Fibroblast of mammary gland (primary cell): Measurements from ENCODE around the gene RIMS4.
A peak's percentile ranks its signal among the peaks of the same experiment; 100 is the strongest.
"Not testable (repeated sequence)": the region's sequence is repeated elsewhere in the genome, so short reads cannot be mapped to it uniquely, and the experiment has no call there.

Experiments used
- DNase-seq: peaks from one replicate; pipeline ENCODE4 v3.0.0-alpha.2; 2010; ENCODE audit warnings: low read depth
- H3K4me3 ChIP-seq: 2 replicates; pipeline ENCODE4 v1.5.1; 2011; ENCODE audit warnings: low read depth, mild to moderate bottlenecking, low read length, moderate library complexity; ENCODE audit not compliant: control insufficient read depth
- TF ChIP-seq, protein P1 (sequence below): conservative IDR thresholded peaks from 2 replicates; pipeline ENCODE4 v1.5.1; 2011; ENCODE audit warnings: low read depth, low read length, inconsistent platforms; ENCODE audit not compliant: control insufficient read depth, insufficient read depth

The RIMS4 gene

GRCh38 chr20:44769481-44769863 is 40.9 kb downstream of the RIMS4 start:
- H3K4me3 ChIP-seq = no peak overlapping the region
- DNase-seq = no peak
- TF ChIP-seq, protein P1, sequence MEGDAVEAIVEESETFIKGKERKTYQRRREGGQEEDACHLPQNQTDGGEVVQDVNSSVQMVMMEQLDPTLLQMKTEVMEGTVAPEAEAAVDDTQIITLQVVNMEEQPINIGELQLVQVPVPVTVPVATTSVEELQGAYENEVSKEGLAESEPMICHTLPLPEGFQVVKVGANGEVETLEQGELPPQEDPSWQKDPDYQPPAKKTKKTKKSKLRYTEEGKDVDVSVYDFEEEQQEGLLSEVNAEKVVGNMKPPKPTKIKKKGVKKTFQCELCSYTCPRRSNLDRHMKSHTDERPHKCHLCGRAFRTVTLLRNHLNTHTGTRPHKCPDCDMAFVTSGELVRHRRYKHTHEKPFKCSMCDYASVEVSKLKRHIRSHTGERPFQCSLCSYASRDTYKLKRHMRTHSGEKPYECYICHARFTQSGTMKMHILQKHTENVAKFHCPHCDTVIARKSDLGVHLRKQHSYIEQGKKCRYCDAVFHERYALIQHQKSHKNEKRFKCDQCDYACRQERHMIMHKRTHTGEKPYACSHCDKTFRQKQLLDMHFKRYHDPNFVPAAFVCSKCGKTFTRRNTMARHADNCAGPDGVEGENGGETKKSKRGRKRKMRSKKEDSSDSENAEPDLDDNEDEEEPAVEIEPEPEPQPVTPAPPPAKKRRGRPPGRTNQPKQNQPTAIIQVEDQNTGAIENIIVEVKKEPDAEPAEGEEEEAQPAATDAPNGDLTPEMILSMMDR = no peak

DNA sequence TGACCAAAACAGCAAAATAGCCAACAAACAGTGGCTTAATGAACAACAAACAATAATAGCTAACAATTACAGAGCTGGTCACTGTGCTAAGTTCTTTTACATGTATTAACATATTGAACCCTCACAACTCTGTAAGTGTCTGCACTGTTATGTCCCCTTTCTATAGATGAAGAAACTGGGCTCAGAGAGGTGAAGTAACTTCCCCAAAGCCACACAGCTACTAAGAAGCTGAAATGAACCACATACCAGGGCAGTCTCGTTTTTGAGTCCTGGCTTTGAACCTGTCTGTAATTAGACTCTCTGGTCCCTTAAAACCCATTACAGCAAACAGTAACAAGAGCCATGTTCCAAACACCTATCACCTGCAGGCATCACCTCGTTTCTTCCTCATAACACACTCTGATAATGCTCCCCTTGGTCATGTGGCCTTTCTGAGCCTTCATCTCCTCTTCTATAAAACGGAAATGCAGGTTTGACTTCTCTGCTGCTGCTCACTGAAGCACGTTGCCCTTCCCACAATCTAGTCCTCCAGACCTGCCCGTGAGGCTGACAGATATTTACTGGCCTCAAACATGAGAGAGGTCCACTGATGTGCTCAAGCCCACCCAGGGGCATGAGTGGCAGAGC is 41.4 kb downstream of the RIMS4 start:
- TF ChIP-seq, protein P1 = no peak
- no peak for DNase-seq
- no peak overlapping the region for H3K4me3 ChIP-seq

GRCh38 chr20:44768256-44768655 is 42.1 kb downstream of the RIMS4 start:
- no peak for DNase-seq
- TF ChIP-seq, protein P1 = no peak
- no peak overlapping the region for H3K4me3 ChIP-seq

- no peak overlapping the region for H3K4me3 ChIP-seq
- TF ChIP-seq, protein P1 = no peak
- DNase-seq = peak; percentile 24
Observed at GRCh38 chr20:44765701-44766347, 44.5 kb downstream of the RIMS4 start.

DNA sequence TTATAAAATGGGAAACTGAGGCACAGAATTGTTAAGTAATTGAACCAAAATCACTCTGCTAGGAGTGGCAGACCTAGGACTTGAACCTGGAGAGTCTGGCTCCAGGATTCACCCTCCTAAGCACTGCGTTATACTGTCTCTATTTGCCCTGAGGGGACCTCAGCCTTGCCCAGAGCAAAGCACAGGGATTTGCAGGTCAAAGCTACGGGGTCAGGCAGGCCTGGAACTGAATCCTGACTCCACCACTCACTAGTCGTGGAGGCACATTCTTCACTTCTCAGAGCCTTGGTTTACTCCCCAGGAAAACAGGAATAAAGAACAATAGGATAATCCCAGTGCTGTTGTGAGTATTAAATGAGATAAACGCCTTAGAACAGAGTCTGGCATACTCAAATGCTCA is 45.3 kb downstream of the RIMS4 start:
- DNase-seq = no peak
- H3K4me3 ChIP-seq = no peak overlapping the region
- TF ChIP-seq, protein P1 = no peak

- not testable (repeated sequence) for DNase-seq, H3K4me3 ChIP-seq
Observed at GRCh38 chr20:44763798-44764197, 46.5 kb downstream of the RIMS4 start.

DNA sequence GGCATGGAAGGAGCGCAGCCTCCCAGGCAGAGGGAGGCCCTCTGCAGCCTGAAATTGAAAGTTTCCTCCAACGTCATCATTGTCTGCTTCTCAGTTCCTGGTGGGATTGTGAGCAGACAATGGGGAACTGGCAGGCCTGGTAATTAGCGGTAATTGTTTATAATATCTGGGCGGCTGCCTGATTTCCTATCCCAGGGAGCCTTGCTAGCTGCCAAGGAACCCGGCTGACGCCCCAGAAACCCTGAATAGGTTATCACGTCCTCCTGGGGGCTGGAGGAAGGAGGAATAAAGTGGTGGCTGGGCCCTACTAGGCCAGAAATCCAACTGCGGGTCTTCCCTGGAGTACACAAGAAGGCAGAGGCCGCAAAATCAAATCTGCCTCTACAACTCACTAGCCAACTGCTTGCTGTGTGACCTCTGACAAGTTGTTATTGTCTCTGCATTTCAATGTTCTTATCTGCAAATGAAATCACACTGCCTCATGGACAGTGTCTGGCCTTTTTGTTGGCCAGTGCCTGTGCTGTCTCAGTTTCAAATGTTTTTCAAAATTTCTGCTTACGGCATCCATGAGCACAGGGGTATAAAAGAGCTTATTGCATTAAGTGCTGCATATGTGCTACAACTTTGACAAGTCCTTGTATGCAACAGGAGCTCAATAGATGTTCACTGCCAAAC is 47.7 kb downstream of the RIMS4 start:
- DNase-seq = no peak
- TF ChIP-seq, protein P1 = no peak

More for the DNA sequence above, 47.7 kb downstream of the RIMS4 start:
- no peak overlapping the region for H3K4me3 ChIP-seq
